Stimulated activated effector memory CD8-positive, alpha-beta T cell treated with anti-CD3 and anti-CD28 coated beads, Interleukin-12 subunit alpha, Interleukin-12 subunit beta, amount 100 ng/mL, for 72 hours (primary cell): ENCODE measurements around the gene GABRR1.

ENCODE experiments used
- ATAC-seq: fragments of 150-1000 bp; cut with Tn5 transposase; 2 replicates; pipeline ENCODE4 v1.10.0; 2021
- DNase-seq, 2 donors: peaks; one replicate each; pipeline ENCODE4 v3.0.0; 2021 to 2022; ENCODE audit warnings: low spot score in 2 of 2
- H3K27ac Mint-ChIP-seq: one replicate; pipeline ENCODE4 v1.8.0; 2022; ENCODE audit warnings: mild to moderate bottlenecking, mixed read lengths
- H3K36me3 Mint-ChIP-seq: one replicate; pipeline ENCODE4 v1.8.0; 2022; ENCODE audit warnings: mild to moderate bottlenecking, mixed read lengths
- H3K4me1 Mint-ChIP-seq: one replicate; pipeline ENCODE4 v1.8.0; 2022; ENCODE audit warnings: mixed read lengths
- H3K4me3 Mint-ChIP-seq: one replicate; pipeline ENCODE4 v1.8.0; 2022; ENCODE audit warnings: mild to moderate bottlenecking, mixed read lengths
- H3K9me3 Mint-ChIP-seq: one replicate; pipeline ENCODE4 v1.8.0; 2022; ENCODE audit warnings: mixed read lengths

The GABRR1 gene

GRCh38 chr6:89148016-89148750 is 69.0 kb downstream of the GABRR1 start:
- peak in 1 of 2 donors; percentile 23 for DNase-seq
- ATAC-seq: no peak
- Mint-ChIP-seq H3K4me3 (peak overlapping the region; percentile 15), H3K36me3 (peaks cover 9% of the 10 kb centered on the region), H3K4me1 (peaks cover 41% of the 10 kb centered on the region), H3K27ac (no peak overlapping the region), H3K9me3 (no peaks in the 10 kb centered on the region)

GRCh38 chr6:89146718-89147700 is 70.1 kb downstream of the GABRR1 start:
- Mint-ChIP-seq H3K36me3 (peaks cover 16% of the 10 kb centered on the region), H3K9me3 (no peaks in the 10 kb centered on the region), H3K4me3 (peak overlapping the region; percentile 83), H3K4me1 (peaks cover 41% of the 10 kb centered on the region), H3K27ac (peak overlapping the region; percentile 48)
- peak in 1 of 2 donors; percentile 20 for DNase-seq
- peak; percentile 53 for ATAC-seq

- Mint-ChIP-seq H3K9me3 (no peaks in the 10 kb centered on the region), H3K36me3 (peaks cover 8% of the 10 kb centered on the region), H3K4me1 (peaks cover 41% of the 10 kb centered on the region), H3K27ac (peak within 1 kb of the TSS; percentile 94), H3K4me3 (peak within 1 kb of the TSS; percentile 83)
- peak; percentile 83 for ATAC-seq
- peak; percentile 51 to 82 for DNase-seq
Measured at GRCh38 chr6:89145956-89146717, 71.0 kb downstream of the GABRR1 start, which contains the start of gene PM20D2. PM20D2 (plus strand) TSS chr6:89146055; CDS start chr6:89146145, 90 bp downstream.

GRCh38 chr6:89145091-89145955 is 71.8 kb downstream of the GABRR1 start:
- H3K27ac Mint-ChIP-seq: peak overlapping the region; percentile 94
- DNase-seq (no peak), ATAC-seq (peak; percentile 87)
- H3K4me3 Mint-ChIP-seq: peak overlapping the region; percentile 83
- H3K9me3 Mint-ChIP-seq: no peaks in the 10 kb centered on the region
- peaks cover 41% of the 10 kb centered on the region for H3K4me1 Mint-ChIP-seq
- H3K36me3 Mint-ChIP-seq: peaks cover 6% of the 10 kb centered on the region

GRCh38 chr6:89144354-89144906 is 72.7 kb downstream of the GABRR1 start:
- Mint-ChIP-seq H3K4me1 (peaks cover 37% of the 10 kb centered on the region), H3K9me3 (no peaks in the 10 kb centered on the region), H3K36me3 (peaks cover 6% of the 10 kb centered on the region), H3K27ac (no peak overlapping the region), H3K4me3 (peak overlapping the region; percentile 4)
- peak in 1 of 2 donors; percentile 18 for DNase-seq
- peak; percentile 2 for ATAC-seq

GRCh38 chr6:89140347-89141156 is 76.6 kb downstream of the GABRR1 start:
- Mint-ChIP-seq H3K9me3 (no peaks in the 10 kb centered on the region), H3K36me3 (peaks cover 6% of the 10 kb centered on the region), H3K4me1 (peaks cover 15% of the 10 kb centered on the region), H3K27ac (no peak overlapping the region), H3K4me3 (no peak overlapping the region)
- DNase-seq: peak in 1 of 2 donors; percentile 20
- ATAC-seq: no peak

- DNase-seq: peak in 1 of 2 donors; percentile 33
- Mint-ChIP-seq H3K4me1 (peaks cover 12% of the 10 kb centered on the region), H3K9me3 (no peaks in the 10 kb centered on the region), H3K36me3 (peaks cover 6% of the 10 kb centered on the region), H3K27ac (no peak overlapping the region), H3K4me3 (no peak overlapping the region)
- ATAC-seq: no peak
Measured at GRCh38 chr6:89139509-89140346, 77.4 kb downstream of the GABRR1 start.

- ATAC-seq: no peak
- Mint-ChIP-seq H3K4me3 (no peak overlapping the region), H3K27ac (no peak overlapping the region), H3K9me3 (no peaks in the 10 kb centered on the region), H3K4me1 (no peaks in the 10 kb centered on the region), H3K36me3 (peaks cover 6% of the 10 kb centered on the region)
- DNase-seq: no peak
Measured at GRCh38 chr6:89138173-89138572, 79.0 kb downstream of the GABRR1 start.

GRCh38 chr6:89134723-89135122 is 82.4 kb downstream of the GABRR1 start:
- Mint-ChIP-seq H3K9me3 (no peaks in the 10 kb centered on the region), H3K4me1 (no peaks in the 10 kb centered on the region), H3K4me3 (no peak overlapping the region), H3K36me3 (no peaks in the 10 kb centered on the region), H3K27ac (no peak overlapping the region)
- peak in 1 of 2 donors; percentile 26 for DNase-seq
- no peak for ATAC-seq

- Mint-ChIP-seq H3K36me3 (no peaks in the 10 kb centered on the region), H3K9me3 (peaks cover under 1% of the 10 kb centered on the region), H3K4me1 (no peaks in the 10 kb centered on the region), H3K27ac (no peak overlapping the region), H3K4me3 (no peak overlapping the region)
- DNase-seq (peak in 1 of 2 donors; percentile 32), ATAC-seq (no peak)
Measured at GRCh38 chr6:89133981-89134380, 83.2 kb downstream of the GABRR1 start.

GRCh38 chr6:89132057-89132456 is 85.1 kb downstream of the GABRR1 start:
- Mint-ChIP-seq H3K27ac (no peak overlapping the region), H3K4me3 (no peak overlapping the region), H3K9me3 (peaks cover 8% of the 10 kb centered on the region), H3K4me1 (no peaks in the 10 kb centered on the region), H3K36me3 (no peaks in the 10 kb centered on the region)
- DNase-seq: peak in 1 of 2 donors; percentile 23
- no peak for ATAC-seq

GRCh38 chr6:89131599-89131998 is 85.6 kb downstream of the GABRR1 start:
- no peak overlapping the region for H3K4me3 Mint-ChIP-seq
- H3K9me3 Mint-ChIP-seq: peaks cover 8% of the 10 kb centered on the region
- no peaks in the 10 kb centered on the region for H3K4me1 Mint-ChIP-seq
- ATAC-seq: no peak
- peak in 1 of 2 donors; percentile 23 for DNase-seq
- no peaks in the 10 kb centered on the region for H3K36me3 Mint-ChIP-seq
- H3K27ac Mint-ChIP-seq: no peak overlapping the region
